A549 (cell line): ENCODE data around the gene USP3. TPM values are rescaled to one million over a fixed set of nuclear protein-coding genes. Genes with fewer than 3 reads are reported as not detected.

Experiments
- ATAC-seq, 2 experiments: fragments of 200-7000 bp in 1 of 2; fragments of >200 bp in 1 of 2; cut with Nextera tagmentation in 1 of 2; cut with Tn5 transposase in 1 of 2; 3 replicates each; pipeline versions ENCODE4 v1.8.0 to v1.9.1; 2018 to 2020; ENCODE audit warnings: mild to moderate bottlenecking in 1 of 2, moderate library complexity in 1 of 2
- CTCF ChIA-PET: fragments of 300-600 bp; sonication (Branson Sonifier 250); formaldehyde crosslinking; extraction: SDS; loops from one replicate; lab custom pipeline; 2021; ENCODE audit warnings: antibody characterized with exemption, inconsistent platforms; lab: Yijun Ruan, JAX
- POLR2A ChIA-PET: fragments of 350-600 bp; formaldehyde crosslinking; extraction: SDS; loops from one replicate; lab custom pipeline; 2021; ENCODE audit warnings: antibody characterized with exemption, inconsistent platforms; lab: Yijun Ruan, JAX
- DNase-seq, 2 experiments: peaks; one replicate each; pipeline versions ENCODE4 v3.0.0 to v3.0.0-alpha.2; 2011 to 2016; ENCODE audit warnings: low read depth in 1 of 2, low spot score in 1 of 2
- FAIRE-seq: peaks from 2 replicates; lab custom pipeline; 2011; peaks lifted over from hg19 to GRCh38; lab: Jason Lieb, UNC
- H3K27ac ChIP-seq, 2 experiments: fragments of >200 bp; sonication (Bioruptor Twin); formaldehyde crosslinking; 3 replicates each; pipeline ENCODE4 v1.5.1; 2016 to 2017
- H3K4me1 ChIP-seq: fragments of >200 bp; sonication (Bioruptor Twin); formaldehyde crosslinking; 3 replicates; pipeline ENCODE4 v1.6.1; 2016
- H3K4me2 ChIP-seq: fragments of >200 bp; sonication (Bioruptor Twin); formaldehyde crosslinking; 3 replicates; pipeline ENCODE4 v1.6.1; 2016
- H3K4me3 ChIP-seq: fragments of >200 bp; sonication (Bioruptor Twin); formaldehyde crosslinking; 3 replicates; pipeline ENCODE4 v1.5.1; 2016
- H3K9me3 ChIP-seq: fragments of >200 bp; sonication (Bioruptor Twin); formaldehyde crosslinking; 3 replicates; pipeline ENCODE4 v1.6.1; 2016
- BCL3 ChIP-seq: fragments of >200 bp; sonication (Bioruptor Twin); formaldehyde crosslinking; IDR thresholded peaks from 3 replicates; pipeline ENCODE4 v1.6.1; 2016
- CBX2 ChIP-seq: fragments of 200-600 bp; sonication (generic); IDR thresholded peaks from 2 replicates; pipeline ENCODE4 v1.6.1; 2016; ENCODE audit warnings: low read depth, mild to moderate bottlenecking, borderline replicate concordance
- CHD2 ChIP-seq: fragments of 150-350 bp; IDR thresholded peaks from 2 replicates; pipeline ENCODE4 v1.6.1; 2014; ENCODE audit warnings: low read length; ENCODE audit not compliant: partially characterized antibody
- EP300 ChIP-seq, 2 experiments: fragments of >200 bp; sonication (Bioruptor Twin); formaldehyde crosslinking; IDR thresholded peaks; 2 replicates in 1 of 2; 3 replicates in 1 of 2; pipeline ENCODE4 v1.6.1; 2016 to 2017
- GATA3 ChIP-seq: IDR thresholded peaks from 2 replicates; pipeline ENCODE4 v1.6.1; 2012; ENCODE audit warnings: borderline replicate concordance
- HDAC2 ChIP-seq: fragments of 200-600 bp; sonication (generic); IDR thresholded peaks from 2 replicates; pipeline ENCODE4 v1.6.1; 2016
- HEYL ChIP-seq: fragments of 250-450 bp; sonication (Bioruptor Pico); IDR thresholded peaks from 2 replicates; pipeline ENCODE4 v1.8.0; 2021; ENCODE audit warnings: mild to moderate bottlenecking, moderate library complexity
- HMGXB4 ChIP-seq: fragments of 250-450 bp; sonication (Bioruptor Pico); IDR thresholded peaks from 2 replicates; pipeline ENCODE4 v1.5.0; 2021; ENCODE audit warnings: mild to moderate bottlenecking, moderate library complexity, borderline replicate concordance
- JUNB ChIP-seq: fragments of >200 bp; sonication (Bioruptor Twin); formaldehyde crosslinking; IDR thresholded peaks from 2 replicates; pipeline ENCODE4 v1.6.1; 2016
- KDM5A ChIP-seq: fragments of 200-600 bp; sonication (generic); IDR thresholded peaks from 2 replicates; pipeline ENCODE4 v1.6.1; 2016; ENCODE audit warnings: antibody characterized with exemption, mild to moderate bottlenecking
- MYC ChIP-seq: IDR thresholded peaks from 2 replicates; pipeline ENCODE4 v1.6.1; 2012; ENCODE audit warnings: mild to moderate bottlenecking, inconsistent platforms, low read length, improper control_type of control experiment, borderline replicate concordance
- PBX3 ChIP-seq: IDR thresholded peaks from 2 replicates; pipeline ENCODE4 v1.6.1; 2012
- POLR2A ChIP-seq: IDR thresholded peaks from 2 replicates; pipeline ENCODE4 v1.6.1; 2012; ENCODE audit warnings: mild to moderate bottlenecking, low read length
- RAD21 ChIP-seq, 2 experiments: fragments of >200 bp in 1 of 2; sonication (Bioruptor Twin) in 1 of 2; formaldehyde crosslinking in 1 of 2; IDR thresholded peaks in 1 of 2; conservative IDR thresholded peaks in 1 of 2; 2 replicates in 1 of 2; 3 replicates in 1 of 2; pipeline ENCODE4 v1.6.1; 2012 to 2018; ENCODE audit warnings: inconsistent platforms in 1 of 2
- RARB ChIP-seq: fragments of 250-450 bp; sonication (Bioruptor Pico); IDR thresholded peaks from 2 replicates; pipeline ENCODE4 v1.8.0; 2021; ENCODE audit warnings: mild to moderate bottlenecking, moderate library complexity
- RCOR1 ChIP-seq: fragments of 150-350 bp; IDR thresholded peaks from 2 replicates; pipeline ENCODE4 v1.6.1; 2014; ENCODE audit warnings: antibody characterized with exemption, low read length, low read depth
- REST ChIP-seq: fragments of 200-600 bp; sonication (generic); IDR thresholded peaks from 2 replicates; pipeline ENCODE4 v1.6.1; 2016; ENCODE audit warnings: antibody characterized with exemption, mild to moderate bottlenecking, moderate library complexity
- TFCP2L1 ChIP-seq: fragments of 250-450 bp; sonication (Bioruptor Pico); IDR thresholded peaks from 2 replicates; pipeline ENCODE4 v1.5.0; 2021; ENCODE audit warnings: mild to moderate bottlenecking
- TP53 ChIP-seq: fragments of 250-450 bp; sonication (Bioruptor Pico); IDR thresholded peaks from 2 replicates; pipeline ENCODE4 v1.5.0; 2021; ENCODE audit warnings: mild to moderate bottlenecking, moderate library complexity
- ZNF302 ChIP-seq: fragments of 250-450 bp; sonication (Bioruptor Pico); IDR thresholded peaks from 2 replicates; pipeline ENCODE4 v1.9.0; 2021; ENCODE audit warnings: inconsistent platforms, mild to moderate bottlenecking, moderate library complexity
- WGBS: methylation state at CpG from one replicate; pipeline ENCODE4 v1.1.6; 2017; ENCODE audit errors: missing lambda C conversion rate; 5-methylcytosine and 5-hydroxymethylcytosine counted together
- polyA plus RNA-seq, 4 experiments: library from polyadenylated mRNA; depleted of rRNA in 3 of 4; stranded (reverse); fragments of >200 nt; fragmentation: RNase III in 1 of 4; extraction: RNeasy Plus Mini Kit Qiagen cat#74134 plus additional on column Dnase treatment in 1 of 4; gene quantifications; 2 replicates in 3 of 4; 3 replicates in 1 of 4; pipeline ENCODE4 v1.2.3, GENCODE V29; 2011 to 2017

Gene USP3
- polyA plus RNA-seq, 2 of the 4 experiments (the other 2 are of a cell fraction), result 41.8 to 99.1 TPM

- H3K27ac ChIP-seq, result no peak overlapping the region
- FAIRE-seq (no peak), ATAC-seq (no peak), DNase-seq (no peak)
- H3K9me3 ChIP-seq, result no peaks in the 10 kb centered on the region
- no peak for TF ChIP-seq HDAC2
- no peak for TF ChIP-seq POLR2A
- TF ChIP-seq GATA3, result no peak
- no peak for TF ChIP-seq HEYL (CRISPR knock-in tag)
- no peak for TF ChIP-seq PBX3
- TF ChIP-seq JUNB, result no peak
- TF ChIP-seq BCL3, result no peak
- TF ChIP-seq EP300 (IDR thresholded peaks at IDR 0.05), result no peak
- no peak for TF ChIP-seq CHD2
- TF ChIP-seq RAD21 (conservative IDR thresholded peaks at IDR 0.05 in 1 of 2, IDR thresholded peaks at IDR 0.05 in 1 of 2), result no peak
- TF ChIP-seq RARB (CRISPR knock-in tag), result no peak
- TF ChIP-seq MYC, result no peak
- no peak for TF ChIP-seq REST
- no peak for TF ChIP-seq CBX2
- no peak for TF ChIP-seq RCOR1
- TF ChIP-seq TP53 (CRISPR knock-in tag), result no peak
- no peak for TF ChIP-seq KDM5A
- TF ChIP-seq ZNF302 (CRISPR knock-in tag), result no peak
- TF ChIP-seq TFCP2L1, result no peak
- TF ChIP-seq HMGXB4 (CRISPR knock-in tag), result no peak
- H3K4me3 ChIP-seq, result no peak overlapping the region
- POLR2A ChIA-PET, result interaction anchor here (1.4 kb wide), 1 partner anchor 95 kb away, joined by 3 read pairs; no protein-coding TSS in a partner anchor
- CTCF ChIA-PET, result interaction anchor here (0.8 to 10.7 kb wide), 9 partner anchors 11 to 471 kb away, joined by 3 to 185 read pairs (median 7); partner anchors contain the start of gene USP3
- peaks cover 15% of the 10 kb centered on the region; the same call in 2 of the 3 replicates for H3K4me1 ChIP-seq
- WGBS, result 97% methylated on average over 2 of the region's 2 CpGs
- H3K4me2 ChIP-seq, result no peak overlapping the region
Observed at GRCh38 chr15:63596676-63597037, 92.3 kb downstream of the USP3 start.
